Panc1 (cell line): ENCODE results near the gene FBXO5. TPM values are rescaled to one million over a fixed set of nuclear protein-coding genes. Genes with fewer than 3 reads are reported as not detected.

Source experiments
- ATAC-seq: fragments of 200-7000 bp; cut with Tn5 transposase; 2 replicates; pipeline ENCODE4 v1.9.1; 2020; ENCODE audit warnings: mild to moderate bottlenecking, moderate library complexity
- BruUV-seq: library from RNA; stranded (reverse); fragments of 400-500 nt; replicated peaks from 2 replicates; lab custom pipeline; 2021; lab: Mats Ljungman, UMichigan
- CTCF ChIA-PET: fragments of 300-600 bp; sonication (Branson Sonifier 250); formaldehyde crosslinking; loops from one replicate; lab custom pipeline; 2022; ENCODE audit warnings: antibody characterized with exemption; lab: Charles Lee
- POLR2A ChIA-PET: fragments of 300-600 bp; sonication (Branson Sonifier 250); formaldehyde crosslinking; loops from one replicate; lab custom pipeline; 2022; ENCODE audit warnings: antibody characterized with exemption; lab: Charles Lee
- DNase-seq: peaks from one replicate; pipeline ENCODE4 v3.0.0-alpha.2; 2010; ENCODE audit warnings: low read depth, low spot score
- H3K27ac ChIP-seq: 2 replicates; pipeline ENCODE4 v1.5.1; 2011; ENCODE audit warnings: mild to moderate bottlenecking, low read length, inconsistent platforms
- H3K27me3 ChIP-seq: fragments of 200-500 bp; sonication (Bioruptor generic); 2 replicates; pipeline ENCODE4 v1.6.0; 2014; ENCODE audit warnings: low read length, inconsistent platforms; ENCODE audit not compliant: control insufficient read depth, insufficient read depth
- H3K36me3 ChIP-seq: fragments of 200-500 bp; sonication (Bioruptor generic); 2 replicates; pipeline ENCODE4 v1.5.1; 2014; ENCODE audit warnings: inconsistent platforms, mild to moderate bottlenecking, low read length, moderate library complexity; ENCODE audit not compliant: control insufficient read depth, insufficient read depth
- H3K4me1 ChIP-seq: 2 replicates; pipeline ENCODE4 v1.5.1; 2011; ENCODE audit warnings: inconsistent platforms, mild to moderate bottlenecking, low read length, moderate library complexity; ENCODE audit not compliant: control insufficient read depth, insufficient read depth
- H3K4me3 ChIP-seq, 2 experiments: 2 replicates each; pipeline ENCODE4 v1.5.1; 2011 to 2012; ENCODE audit warnings: low read depth in 2 of 2, low read length in 2 of 2, mild to moderate bottlenecking in 2 of 2, inconsistent platforms in 1 of 2, moderate library complexity in 1 of 2
- H3K9me3 ChIP-seq: fragments of 200-500 bp; sonication (Bioruptor generic); 2 replicates; pipeline ENCODE4 v1.5.1; 2014; ENCODE audit warnings: low read depth, mild to moderate bottlenecking, inconsistent platforms, low read length, moderate library complexity; ENCODE audit not compliant: control insufficient read depth, insufficient read depth
- POLR2AphosphoS5 ChIP-seq: IDR thresholded peaks from 2 replicates; pipeline ENCODE4 v1.6.1; 2012; ENCODE audit warnings: mild to moderate bottlenecking, low read depth, low read length, moderate library complexity
- SIN3A ChIP-seq: IDR thresholded peaks from 2 replicates; pipeline ENCODE4 v1.6.1; 2012; ENCODE audit warnings: low read depth, mild to moderate bottlenecking, low read length, moderate library complexity, borderline replicate concordance; ENCODE audit not compliant: insufficient read depth
- TCF7L2 ChIP-seq: IDR thresholded peaks from 2 replicates; pipeline ENCODE4 v1.6.1; 2011; ENCODE audit warnings: mild to moderate bottlenecking, low read depth, low read length, inconsistent platforms
- in situ Hi-C: cut with HindIII; loops from 2 replicates; pipeline ENCODE4 v1.10.0; 2016; ENCODE audit warnings: low sequenced_read_pairs, low pct_unique_long_range_greater_than_20kb
- intact Hi-C: fragments of 100-400 bp; cut with micrococcal nuclease; formaldehyde crosslinking; loops from one replicate; pipeline ENCODE4 v1.10.0; 2022; ENCODE audit not compliant: unreplicated experiment
- total RNA-seq: library from RNA; stranded (reverse); gene quantifications from one replicate; pipeline ENCODE4 v1.2.1, GENCODE V29; 2021; ENCODE audit not compliant: unreplicated experiment
- TF ChIP-seq, protein P1 (sequence below): fragments of 450-650 bp; IDR thresholded peaks from 2 replicates; pipeline ENCODE4 v1.5.1; 2017; ENCODE audit warnings: mild to moderate bottlenecking
- TF ChIP-seq, protein P2 (sequence below), 2 experiments: IDR thresholded peaks; 2 replicates each; pipeline ENCODE4 v1.6.1; 2011 to 2012; ENCODE audit warnings: low read depth in 2 of 2, control low read depth in 1 of 2, low read length in 1 of 2, mild to moderate bottlenecking in 1 of 2, moderate library complexity in 1 of 2; ENCODE audit not compliant: insufficient read depth in 1 of 2

The FBXO5 gene
- total RNA-seq, 1 experiment from 2014 or later, result 33.6 TPM

DNA sequence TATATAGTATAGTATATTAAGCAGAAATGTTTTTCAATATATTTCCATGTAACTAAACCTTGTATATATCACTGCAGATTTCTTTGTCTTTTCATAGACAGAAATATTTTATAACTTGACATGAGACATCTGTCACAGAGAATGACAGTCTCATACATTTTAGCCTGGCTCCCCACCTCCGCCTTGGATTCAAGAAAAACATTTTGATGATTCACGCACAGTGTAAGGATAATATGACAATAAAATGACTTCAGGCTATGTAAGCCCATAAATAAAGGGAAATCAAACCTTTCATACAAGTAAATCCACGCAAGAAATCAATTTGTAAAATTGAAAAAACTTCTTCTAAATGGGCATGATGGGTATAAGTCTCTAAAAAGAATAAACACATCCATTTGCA lies 36.4 kb downstream of the FBXO5 start:
- DNase-seq (no peak), ATAC-seq (no peak)
- ChIA-PET POLR2A (no interaction called here), CTCF (no interaction called here)
- intact Hi-C loops (no loop called here), in situ Hi-C loops (no loop called here)
- TF ChIP-seq SIN3A (no peak), TCF7L2 (no peak), POLR2AphosphoS5 (no peak)
- TF ChIP-seq, protein P1, sequence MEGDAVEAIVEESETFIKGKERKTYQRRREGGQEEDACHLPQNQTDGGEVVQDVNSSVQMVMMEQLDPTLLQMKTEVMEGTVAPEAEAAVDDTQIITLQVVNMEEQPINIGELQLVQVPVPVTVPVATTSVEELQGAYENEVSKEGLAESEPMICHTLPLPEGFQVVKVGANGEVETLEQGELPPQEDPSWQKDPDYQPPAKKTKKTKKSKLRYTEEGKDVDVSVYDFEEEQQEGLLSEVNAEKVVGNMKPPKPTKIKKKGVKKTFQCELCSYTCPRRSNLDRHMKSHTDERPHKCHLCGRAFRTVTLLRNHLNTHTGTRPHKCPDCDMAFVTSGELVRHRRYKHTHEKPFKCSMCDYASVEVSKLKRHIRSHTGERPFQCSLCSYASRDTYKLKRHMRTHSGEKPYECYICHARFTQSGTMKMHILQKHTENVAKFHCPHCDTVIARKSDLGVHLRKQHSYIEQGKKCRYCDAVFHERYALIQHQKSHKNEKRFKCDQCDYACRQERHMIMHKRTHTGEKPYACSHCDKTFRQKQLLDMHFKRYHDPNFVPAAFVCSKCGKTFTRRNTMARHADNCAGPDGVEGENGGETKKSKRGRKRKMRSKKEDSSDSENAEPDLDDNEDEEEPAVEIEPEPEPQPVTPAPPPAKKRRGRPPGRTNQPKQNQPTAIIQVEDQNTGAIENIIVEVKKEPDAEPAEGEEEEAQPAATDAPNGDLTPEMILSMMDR, result no peak
- TF ChIP-seq, protein P2, sequence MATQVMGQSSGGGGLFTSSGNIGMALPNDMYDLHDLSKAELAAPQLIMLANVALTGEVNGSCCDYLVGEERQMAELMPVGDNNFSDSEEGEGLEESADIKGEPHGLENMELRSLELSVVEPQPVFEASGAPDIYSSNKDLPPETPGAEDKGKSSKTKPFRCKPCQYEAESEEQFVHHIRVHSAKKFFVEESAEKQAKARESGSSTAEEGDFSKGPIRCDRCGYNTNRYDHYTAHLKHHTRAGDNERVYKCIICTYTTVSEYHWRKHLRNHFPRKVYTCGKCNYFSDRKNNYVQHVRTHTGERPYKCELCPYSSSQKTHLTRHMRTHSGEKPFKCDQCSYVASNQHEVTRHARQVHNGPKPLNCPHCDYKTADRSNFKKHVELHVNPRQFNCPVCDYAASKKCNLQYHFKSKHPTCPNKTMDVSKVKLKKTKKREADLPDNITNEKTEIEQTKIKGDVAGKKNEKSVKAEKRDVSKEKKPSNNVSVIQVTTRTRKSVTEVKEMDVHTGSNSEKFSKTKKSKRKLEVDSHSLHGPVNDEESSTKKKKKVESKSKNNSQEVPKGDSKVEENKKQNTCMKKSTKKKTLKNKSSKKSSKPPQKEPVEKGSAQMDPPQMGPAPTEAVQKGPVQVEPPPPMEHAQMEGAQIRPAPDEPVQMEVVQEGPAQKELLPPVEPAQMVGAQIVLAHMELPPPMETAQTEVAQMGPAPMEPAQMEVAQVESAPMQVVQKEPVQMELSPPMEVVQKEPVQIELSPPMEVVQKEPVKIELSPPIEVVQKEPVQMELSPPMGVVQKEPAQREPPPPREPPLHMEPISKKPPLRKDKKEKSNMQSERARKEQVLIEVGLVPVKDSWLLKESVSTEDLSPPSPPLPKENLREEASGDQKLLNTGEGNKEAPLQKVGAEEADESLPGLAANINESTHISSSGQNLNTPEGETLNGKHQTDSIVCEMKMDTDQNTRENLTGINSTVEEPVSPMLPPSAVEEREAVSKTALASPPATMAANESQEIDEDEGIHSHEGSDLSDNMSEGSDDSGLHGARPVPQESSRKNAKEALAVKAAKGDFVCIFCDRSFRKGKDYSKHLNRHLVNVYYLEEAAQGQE (IDR thresholded peaks at IDR 0.05; ENCODE audit: insufficient read depth in 1 of 2, low read depth in 2 of 2, low read length in 1 of 2), result no peak
- H3K27me3 ChIP-seq, result 0 out of 2 replicates have a peak, but pooled peaks cover 4% of the 10 kb centered on the region
- H3K36me3 ChIP-seq, result no peaks in the 10 kb centered on the region
- H3K4me1 ChIP-seq, result peaks cover 4% of the 10 kb centered on the region; the same call in 1 of the 2 replicates
- H3K4me3 ChIP-seq, result no peak overlapping the region
- BruUV-seq, result no TSS peak
- H3K9me3 ChIP-seq, result no peaks in the 10 kb centered on the region
- H3K27ac ChIP-seq, result no peak overlapping the region

- 0 out of 2 replicates have a peak, but pooled peaks cover 2% of the 10 kb centered on the region for H3K27me3 ChIP-seq
- in situ Hi-C loops, result no loop called here
- DNase-seq (no peak), ATAC-seq (no peak)
- no peak overlapping the region for H3K4me3 ChIP-seq
- TF ChIP-seq TCF7L2, result no peak
- TF ChIP-seq, protein P2 (IDR thresholded peaks at IDR 0.05; ENCODE audit: insufficient read depth in 1 of 2, low read depth in 2 of 2, low read length in 1 of 2), result no peak
- TF ChIP-seq, protein P1, result no peak
- TF ChIP-seq POLR2AphosphoS5, result no peak
- no peak for TF ChIP-seq SIN3A
- H3K27ac ChIP-seq, result no peak overlapping the region
- H3K9me3 ChIP-seq, result no peaks in the 10 kb centered on the region
- H3K4me1 ChIP-seq, result peaks cover 4% of the 10 kb centered on the region; the same call in 1 of the 2 replicates
- intact Hi-C loops, result no loop called here
- CTCF ChIA-PET, result interaction anchor here (0.7 kb wide), 1 partner anchor 626 kb away, joined by 3 read pairs; no protein-coding TSS in a partner anchor
- no TSS peak for BruUV-seq
- POLR2A ChIA-PET, result no interaction called here
- H3K36me3 ChIP-seq, result no peaks in the 10 kb centered on the region
Measured at GRCh38 chr6:152943260-152943897, 39.5 kb downstream of the FBXO5 start.
